Mesendoderm (in vitro differentiated cells): ENCODE results near the gene SUPT6H.

Source experiments
- DNase-seq: peaks from one replicate; pipeline ENCODE4 v3.0.0; 2013
- H2AK5ac ChIP-seq: 2 replicates; pipeline ENCODE4 v1.6.1; 2013; ENCODE audit warnings: low read length, inconsistent platforms
- H2BK120ac ChIP-seq: 2 replicates; pipeline ENCODE4 v1.6.1; 2013; ENCODE audit warnings: low read depth, mild to moderate bottlenecking, low read length, moderate library complexity, mixed read lengths
- H2BK15ac ChIP-seq: replicated peaks from 2 replicates; pipeline ENCODE4 v1.6.1; 2013; ENCODE audit warnings: low read depth, mild to moderate bottlenecking, moderate library complexity
- H2BK5ac ChIP-seq: 2 replicates; pipeline ENCODE4 v1.6.1; 2013; ENCODE audit warnings: low read length, inconsistent platforms
- H3K18ac ChIP-seq: 2 replicates; pipeline ENCODE4 v1.6.1; 2013; ENCODE audit warnings: mild to moderate bottlenecking, low read length, mixed read lengths
- H3K23ac ChIP-seq: one replicate; pipeline ENCODE4 v1.6.1; 2013; ENCODE audit warnings: low read length
- H3K27ac ChIP-seq: 2 replicates; pipeline ENCODE4 v1.5.1; 2013; ENCODE audit warnings: low read depth, mild to moderate bottlenecking, inconsistent platforms, low read length, moderate library complexity
- H3K27me3 ChIP-seq: 2 replicates; pipeline ENCODE4 v1.6.1; 2013; ENCODE audit warnings: low read length, control low read depth, mild to moderate bottlenecking, inconsistent platforms; ENCODE audit not compliant: insufficient read depth, poor library complexity
- H3K36me3 ChIP-seq: 2 replicates; pipeline ENCODE4 v1.6.1; 2013; ENCODE audit warnings: low read length, inconsistent platforms; ENCODE audit not compliant: control insufficient read depth, insufficient read depth
- H3K4ac ChIP-seq: one replicate; pipeline ENCODE4 v1.6.1; 2013; ENCODE audit warnings: low read depth, mild to moderate bottlenecking, low read length, moderate library complexity
- H3K4me1 ChIP-seq: 2 replicates; pipeline ENCODE4 v1.6.1; 2013; ENCODE audit warnings: low read depth, low read length, inconsistent platforms; ENCODE audit not compliant: control insufficient read depth
- H3K4me2 ChIP-seq: 2 replicates; pipeline ENCODE4 v1.6.1; 2013; ENCODE audit warnings: low read length
- H3K4me3 ChIP-seq: 2 replicates; pipeline ENCODE4 v1.5.1; 2013; ENCODE audit warnings: mild to moderate bottlenecking, low read length
- H3K56ac ChIP-seq: one replicate; pipeline ENCODE4 v1.6.1; 2013; ENCODE audit warnings: low read length
- H3K79me1 ChIP-seq: 2 replicates; pipeline ENCODE4 v1.6.1; 2013; ENCODE audit warnings: low read length, inconsistent platforms
- H3K79me2 ChIP-seq: 2 replicates; pipeline ENCODE4 v1.6.1; 2013; ENCODE audit warnings: mild to moderate bottlenecking, low read length; ENCODE audit not compliant: control insufficient read depth, insufficient read depth
- H3K9ac ChIP-seq: 2 replicates; pipeline ENCODE4 v1.6.1; 2013; ENCODE audit warnings: low read length, inconsistent platforms
- H4K5ac ChIP-seq: one replicate; pipeline ENCODE4 v1.6.1; 2013; ENCODE audit warnings: low read length
- H4K8ac ChIP-seq: one replicate; pipeline ENCODE4 v1.6.1; 2013; ENCODE audit warnings: low read depth, mild to moderate bottlenecking, control low read depth, low read length, moderate library complexity
- whole genome bisulfite sequencing: extraction: QIAGEN DNeasy Blood & Tissue Kit; methylation state at CpG from one replicate; pipeline ENCODE4 v1.1.7; 2013; ENCODE audit warnings: low lambda C conversion rate, missing lambda C conversion rate; ENCODE audit not compliant: insufficient coverage; ENCODE audit errors: extremely low coverage; 5-methylcytosine and 5-hydroxymethylcytosine counted together

SUPT6H gene

DNA sequence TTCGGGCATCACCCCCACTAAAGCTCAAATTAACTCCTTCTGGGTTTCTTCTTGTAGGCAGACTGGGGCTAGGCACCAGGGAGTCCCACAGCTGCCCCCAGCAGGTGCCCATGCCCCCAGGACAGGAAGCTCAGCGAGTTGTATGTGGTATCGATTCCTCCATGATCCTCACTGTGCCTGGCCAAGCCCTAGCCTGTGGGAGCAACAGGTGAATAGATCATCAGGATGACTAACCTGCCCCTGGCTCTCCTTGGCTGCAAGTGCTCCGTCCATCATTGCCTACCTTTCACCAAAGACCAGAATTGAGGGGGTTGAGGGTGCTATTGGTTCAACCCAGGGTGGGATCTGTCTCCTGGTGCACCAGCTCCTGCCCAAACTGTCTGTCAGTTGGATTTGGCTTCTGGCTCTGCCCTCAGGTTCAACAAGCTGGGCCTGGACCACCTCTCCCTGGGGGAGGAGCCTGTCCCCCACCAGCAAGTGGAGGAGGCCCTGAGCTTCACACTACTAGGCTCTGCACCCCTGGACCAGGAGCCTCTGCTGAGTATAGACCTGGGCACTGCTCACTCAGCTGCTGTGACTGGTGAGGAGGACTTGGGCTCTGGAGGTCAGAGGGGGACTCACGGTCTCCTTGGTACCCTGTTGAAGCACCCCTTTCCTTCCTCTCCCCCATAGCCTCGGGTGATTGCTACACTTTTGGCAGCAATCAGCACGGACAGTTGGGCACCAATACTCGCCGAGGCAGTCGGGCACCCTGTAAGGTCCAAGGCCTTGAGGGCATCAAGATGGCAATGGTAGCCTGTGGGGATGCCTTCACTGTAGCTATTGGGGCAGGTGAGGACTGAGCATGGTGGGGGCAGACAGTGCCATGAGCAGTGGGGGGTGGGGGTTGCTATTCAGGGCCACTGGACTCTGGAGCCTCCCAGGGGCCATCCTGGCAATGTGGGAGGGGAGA is 78.7 kb downstream of the SUPT6H start:
- Histone ChIP-seq H3K4me3 (no peak overlapping the region), H3K9ac (no peak overlapping the region), H3K79me2 (peaks cover 14% of the 10 kb centered on the region), H3K23ac (no peak overlapping the region), H3K27me3 (no peaks in the 10 kb centered on the region), H3K27ac (no peak overlapping the region), H3K4me2 (no peak overlapping the region), H3K36me3 (no peaks in the 10 kb centered on the region), H4K8ac (no peak overlapping the region), H2AK5ac (no peak overlapping the region), H3K18ac (no peak overlapping the region), H2BK120ac (no peak overlapping the region), H4K5ac (no peak overlapping the region), H2BK15ac (no peak overlapping the region), H3K79me1 (no peaks in the 10 kb centered on the region), H2BK5ac (no peak overlapping the region), H3K4ac (no peak overlapping the region), H3K4me1 (no peaks in the 10 kb centered on the region), H3K56ac (no peak overlapping the region)
- no peak for DNase-seq
- no CpG with 5 or more reads among the region's 10 CpGs for WGBS

GRCh38 chr17:28741358-28742349 is 79.6 kb downstream of the SUPT6H start:
- WGBS = no CpG with 5 or more reads among the region's 19 CpGs
- Histone ChIP-seq H3K36me3 (peaks cover 4% of the 10 kb centered on the region), H4K5ac (no peak overlapping the region), H3K23ac (no peak overlapping the region), H2BK120ac (no peak overlapping the region), H3K79me2 (peaks cover 24% of the 10 kb centered on the region), H2BK5ac (no peak overlapping the region), H2BK15ac (no peak overlapping the region), H3K27ac (no peak overlapping the region), H3K9ac (no peak overlapping the region), H3K56ac (peak overlapping the region; percentile 49), H4K8ac (no peak overlapping the region), H2AK5ac (no peak overlapping the region), H3K4ac (no peak overlapping the region), H3K4me1 (peaks cover 8% of the 10 kb centered on the region), H3K4me2 (no peak overlapping the region), H3K4me3 (no peak overlapping the region), H3K18ac (no peak overlapping the region), H3K79me1 (peaks cover 9% of the 10 kb centered on the region), H3K27me3 (no peaks in the 10 kb centered on the region)
- no peak for DNase-seq

- peak within 1 kb of the TSS; percentile 89 for H2BK120ac ChIP-seq
- WGBS = no CpG with 5 or more reads among the region's 70 CpGs
- H3K4me1 ChIP-seq = peaks cover 11% of the 10 kb centered on the region
- peak within 1 kb of the TSS; percentile 86 for H2BK5ac ChIP-seq
- no peak within 1 kb of the TSS for H4K5ac ChIP-seq
- peak within 1 kb of the TSS; percentile 98 for H4K8ac ChIP-seq
- H3K79me2 ChIP-seq = peaks cover 39% of the 10 kb centered on the region
- H3K4me3 ChIP-seq = peak within 1 kb of the TSS; percentile 96
- peaks cover 19% of the 10 kb centered on the region for H3K36me3 ChIP-seq
- H3K56ac ChIP-seq = peak within 1 kb of the TSS; percentile 99
- peak within 1 kb of the TSS; percentile 99 for H3K4ac ChIP-seq
- no peaks in the 10 kb centered on the region for H3K27me3 ChIP-seq
- H2AK5ac ChIP-seq = no peak within 1 kb of the TSS
- peak within 1 kb of the TSS; percentile 100 for H3K27ac ChIP-seq
- peak within 1 kb of the TSS; percentile 99 for H3K23ac ChIP-seq
- H3K79me1 ChIP-seq = peaks cover 23% of the 10 kb centered on the region
- peak; percentile 98 for DNase-seq
- H2BK15ac ChIP-seq = no peak within 1 kb of the TSS
- peak within 1 kb of the TSS; percentile 96 for H3K9ac ChIP-seq
- H3K4me2 ChIP-seq = peak within 1 kb of the TSS; percentile 73
- H3K18ac ChIP-seq = peak within 1 kb of the TSS; percentile 98
Measured at GRCh38 chr17:28743243-28744103, 81.5 kb downstream of the SUPT6H start, which contains the start of gene TRAF4. TRAF4 (plus strand) TSS chr17:28744011; CDS start chr17:28744113, 102 bp downstream.

DNA sequence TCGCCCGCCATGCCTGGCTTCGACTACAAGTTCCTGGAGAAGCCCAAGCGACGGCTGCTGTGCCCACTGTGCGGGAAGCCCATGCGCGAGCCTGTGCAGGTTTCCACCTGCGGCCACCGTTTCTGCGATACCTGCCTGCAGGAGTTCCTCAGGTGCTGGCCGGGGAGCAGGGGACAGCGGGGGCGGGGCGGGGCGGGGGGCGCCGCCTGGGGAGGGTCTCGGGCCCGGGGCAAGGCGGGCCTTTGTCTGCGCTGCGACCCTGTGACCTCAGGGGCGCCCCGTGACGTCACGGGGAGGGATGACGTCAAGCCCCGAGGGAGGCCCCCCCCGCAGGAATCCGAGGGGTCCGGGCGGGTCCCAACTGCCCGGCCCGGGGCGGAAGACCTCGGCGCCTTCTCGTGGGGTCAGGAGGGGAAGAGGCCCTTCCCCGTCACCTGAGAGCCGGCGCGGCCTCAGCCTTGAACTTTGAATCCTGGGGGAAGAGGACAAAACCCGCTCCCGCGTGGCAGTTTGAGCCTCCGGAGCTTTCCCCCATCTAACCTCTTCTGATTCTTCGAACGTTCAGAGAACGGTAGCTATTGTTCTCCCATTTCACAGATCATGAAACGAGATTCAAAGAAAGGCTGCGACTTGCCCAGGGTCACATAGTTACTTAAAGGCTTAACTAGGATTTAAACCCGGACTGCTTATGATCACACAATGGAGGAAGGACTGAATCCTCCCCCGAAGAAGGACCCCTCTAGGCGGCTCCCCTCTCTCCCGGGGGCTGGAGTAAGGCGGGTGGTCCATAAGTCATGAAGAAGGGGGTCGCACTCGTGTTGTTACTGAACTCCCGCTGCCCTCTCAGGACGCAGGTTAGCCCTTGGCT is 82.3 kb downstream of the SUPT6H start:
- H3K56ac ChIP-seq = peak overlapping the region; percentile 99
- H2BK15ac ChIP-seq = no peak overlapping the region
- H2BK5ac ChIP-seq = peak overlapping the region; percentile 86
- H3K4me1 ChIP-seq = peaks cover 11% of the 10 kb centered on the region
- peak overlapping the region; percentile 98 for H3K27ac ChIP-seq
- DNase-seq = peak; percentile 91
- no peak overlapping the region for H4K5ac ChIP-seq
- H3K9ac ChIP-seq = peak overlapping the region; percentile 96
- no peak overlapping the region for H2AK5ac ChIP-seq
- peaks cover 39% of the 10 kb centered on the region for H3K79me2 ChIP-seq
- H3K4ac ChIP-seq = peak overlapping the region; percentile 99
- peaks cover 23% of the 10 kb centered on the region for H3K79me1 ChIP-seq
- no CpG with 5 or more reads among the region's 61 CpGs for WGBS
- H3K4me3 ChIP-seq = peak overlapping the region; percentile 96
- peak overlapping the region; percentile 70 for H3K4me2 ChIP-seq
- peaks cover 23% of the 10 kb centered on the region for H3K36me3 ChIP-seq
- no peaks in the 10 kb centered on the region for H3K27me3 ChIP-seq
- peak overlapping the region; percentile 47 for H2BK120ac ChIP-seq
- H3K23ac ChIP-seq = peak overlapping the region; percentile 54
- peak overlapping the region; percentile 98 for H3K18ac ChIP-seq
- no peak overlapping the region for H4K8ac ChIP-seq
